Measurements from ENCODE around the gene UBE2I.

DNA sequence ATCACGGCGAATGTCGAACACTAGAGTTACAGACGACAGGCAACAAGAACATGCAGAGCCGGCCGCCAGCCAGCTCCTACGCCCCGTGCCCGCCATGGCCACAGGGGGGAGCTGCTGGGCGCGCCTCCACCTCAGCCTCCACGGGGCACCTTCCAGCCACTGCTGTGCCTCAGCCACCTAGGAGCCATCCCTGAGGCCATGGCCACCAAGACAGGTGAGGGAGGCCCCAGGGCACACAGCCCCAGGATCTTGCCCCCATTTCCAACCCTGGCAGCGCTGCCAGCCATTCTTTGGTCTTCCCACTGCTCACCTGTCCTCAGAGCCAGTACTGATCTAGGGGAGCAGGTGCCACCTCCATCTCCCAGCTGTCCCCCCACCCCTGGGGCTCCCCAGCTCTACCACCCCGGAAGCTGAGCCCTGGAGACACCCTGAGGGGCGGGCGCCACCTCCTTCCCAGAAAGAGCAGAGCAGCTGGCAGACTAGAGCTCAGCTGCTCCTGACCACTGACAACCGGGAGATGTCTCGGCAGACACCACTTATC, 54.1 kb downstream of the UBE2I start:
- TF ChIP-seq, protein P1, sequence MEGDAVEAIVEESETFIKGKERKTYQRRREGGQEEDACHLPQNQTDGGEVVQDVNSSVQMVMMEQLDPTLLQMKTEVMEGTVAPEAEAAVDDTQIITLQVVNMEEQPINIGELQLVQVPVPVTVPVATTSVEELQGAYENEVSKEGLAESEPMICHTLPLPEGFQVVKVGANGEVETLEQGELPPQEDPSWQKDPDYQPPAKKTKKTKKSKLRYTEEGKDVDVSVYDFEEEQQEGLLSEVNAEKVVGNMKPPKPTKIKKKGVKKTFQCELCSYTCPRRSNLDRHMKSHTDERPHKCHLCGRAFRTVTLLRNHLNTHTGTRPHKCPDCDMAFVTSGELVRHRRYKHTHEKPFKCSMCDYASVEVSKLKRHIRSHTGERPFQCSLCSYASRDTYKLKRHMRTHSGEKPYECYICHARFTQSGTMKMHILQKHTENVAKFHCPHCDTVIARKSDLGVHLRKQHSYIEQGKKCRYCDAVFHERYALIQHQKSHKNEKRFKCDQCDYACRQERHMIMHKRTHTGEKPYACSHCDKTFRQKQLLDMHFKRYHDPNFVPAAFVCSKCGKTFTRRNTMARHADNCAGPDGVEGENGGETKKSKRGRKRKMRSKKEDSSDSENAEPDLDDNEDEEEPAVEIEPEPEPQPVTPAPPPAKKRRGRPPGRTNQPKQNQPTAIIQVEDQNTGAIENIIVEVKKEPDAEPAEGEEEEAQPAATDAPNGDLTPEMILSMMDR (IDR thresholded peaks at IDR 0.05): peak; percentile 44 to 85 (median 78)
- no peak for TF ChIP-seq POLR2A (IDR thresholded peaks at IDR 0.05)

Measured in Peyer's patch (tissue), 4 donors.